Stomach smooth muscle (tissue), 2 donors: Measurements from ENCODE around the gene SHANK3.

Experiments used
- H3K27ac ChIP-seq: one replicate; pipeline ENCODE4 v1.7.0; 2013; ENCODE audit warnings: mild to moderate bottlenecking, low read length, inconsistent platforms
- H3K27me3 ChIP-seq, 2 donors: one replicate each; pipeline ENCODE4 v1.7.0; 2013; ENCODE audit warnings: low read length in 2 of 2; ENCODE audit not compliant: insufficient read depth in 2 of 2, control insufficient read depth in 1 of 2
- H3K36me3 ChIP-seq, 2 donors: one replicate each; pipeline ENCODE4 v1.7.0; 2013; ENCODE audit warnings: low read length in 2 of 2; ENCODE audit not compliant: control insufficient read depth in 2 of 2, insufficient read depth in 2 of 2
- H3K4me1 ChIP-seq: one replicate; pipeline ENCODE4 v1.7.0; 2013; ENCODE audit warnings: low read length; ENCODE audit not compliant: control insufficient read depth, insufficient read depth
- H3K4me3 ChIP-seq, 2 donors: one replicate each; pipeline ENCODE4 v1.7.0; 2013; ENCODE audit warnings: low read length in 2 of 2
- H3K9ac ChIP-seq, 2 donors: one replicate each; pipeline ENCODE4 v1.7.0; 2013; ENCODE audit warnings: low read length in 2 of 2, mild to moderate bottlenecking in 1 of 2
- H3K9me3 ChIP-seq, 2 donors: one replicate each; pipeline ENCODE4 v1.7.0; 2013; ENCODE audit warnings: low read length in 2 of 2; ENCODE audit not compliant: control insufficient read depth in 2 of 2
- donor health status: healthy.
- donor health status: Pancreatic carcinoma.

The SHANK3 gene

GRCh38 chr22:50683086-50683993 lies 10.7 kb downstream of the SHANK3 start:
- Histone ChIP-seq H3K27ac (no peak overlapping the region), H3K9me3 (no peaks in the 10 kb centered on the region), H3K4me1 (no peaks in the 10 kb centered on the region), H3K27me3 (peaks cover 0 to 10% of the 10 kb centered on the region in 2 donors), H3K4me3 (no peak overlapping the region), H3K36me3 (no peaks in the 10 kb centered on the region), H3K9ac (no peak overlapping the region)

GRCh38 chr22:50683994-50684371 lies 11.4 kb downstream of the SHANK3 start:
- Histone ChIP-seq H3K4me3 (no peak overlapping the region), H3K9ac (no peak overlapping the region), H3K27me3 (peaks cover 0 to 10% of the 10 kb centered on the region in 2 donors), H3K36me3 (no peaks in the 10 kb centered on the region), H3K9me3 (no peaks in the 10 kb centered on the region), H3K4me1 (no peaks in the 10 kb centered on the region), H3K27ac (no peak overlapping the region)

GRCh38 chr22:50684501-50684900 lies 11.9 kb downstream of the SHANK3 start:
- no peak overlapping the region for H3K27ac ChIP-seq
- no peaks in the 10 kb centered on the region for H3K4me1 ChIP-seq
- H3K4me3 ChIP-seq: no peak overlapping the region
- H3K9me3 ChIP-seq: no peaks in the 10 kb centered on the region
- H3K36me3 ChIP-seq: no peaks in the 10 kb centered on the region
- H3K27me3 ChIP-seq: peaks cover 0 to 10% of the 10 kb centered on the region in 2 donors
- no peak overlapping the region for H3K9ac ChIP-seq

- Histone ChIP-seq H3K4me1 (no peaks in the 10 kb centered on the region), H3K27ac (no peak overlapping the region), H3K27me3 (peaks cover 0 to 10% of the 10 kb centered on the region in 2 donors), H3K9ac (no peak overlapping the region), H3K4me3 (no peak overlapping the region), H3K9me3 (no peaks in the 10 kb centered on the region), H3K36me3 (no peaks in the 10 kb centered on the region)
These were observed 12.4 kb downstream of the SHANK3 start for GRCh38 chr22:50684986-50685385.

- no peak overlapping the region for H3K27ac ChIP-seq
- H3K27me3 ChIP-seq: peaks cover 0 to 10% of the 10 kb centered on the region in 2 donors
- H3K4me3 ChIP-seq: no peak overlapping the region
- no peaks in the 10 kb centered on the region for H3K9me3 ChIP-seq
- H3K9ac ChIP-seq: no peak overlapping the region
- H3K36me3 ChIP-seq: no peaks in the 10 kb centered on the region
- H3K4me1 ChIP-seq: no peaks in the 10 kb centered on the region
These were observed 14.2 kb downstream of the SHANK3 start for GRCh38 chr22:50686794-50687193.

GRCh38 chr22:50687829-50688228 lies 15.2 kb downstream of the SHANK3 start:
- Histone ChIP-seq H3K9me3 (no peaks in the 10 kb centered on the region), H3K27me3 (peaks cover 0 to 10% of the 10 kb centered on the region in 2 donors), H3K4me3 (no peak overlapping the region), H3K36me3 (no peaks in the 10 kb centered on the region), H3K27ac (no peak overlapping the region), H3K4me1 (no peaks in the 10 kb centered on the region), H3K9ac (no peak overlapping the region)

GRCh38 chr22:50688448-50688847 lies 15.8 kb downstream of the SHANK3 start:
- Histone ChIP-seq H3K9me3 (no peaks in the 10 kb centered on the region), H3K9ac (no peak overlapping the region), H3K4me1 (no peaks in the 10 kb centered on the region), H3K36me3 (no peaks in the 10 kb centered on the region), H3K27me3 (peaks cover 0 to 10% of the 10 kb centered on the region in 2 donors), H3K4me3 (no peak overlapping the region), H3K27ac (no peak overlapping the region)

GRCh38 chr22:50691521-50691920 lies 18.9 kb downstream of the SHANK3 start:
- H3K27ac ChIP-seq: no peak overlapping the region
- H3K9me3 ChIP-seq: no peaks in the 10 kb centered on the region
- H3K4me1 ChIP-seq: peaks cover 2% of the 10 kb centered on the region
- H3K4me3 ChIP-seq: no peak overlapping the region
- no peaks in the 10 kb centered on the region for H3K36me3 ChIP-seq
- H3K27me3 ChIP-seq: peaks cover 3 to 9% of the 10 kb centered on the region in 2 donors
- H3K9ac ChIP-seq: no peak overlapping the region

- Histone ChIP-seq H3K9me3 (no peaks in the 10 kb centered on the region), H3K4me3 (no peak overlapping the region), H3K27me3 (peaks cover 2 to 3% of the 10 kb centered on the region in 2 donors), H3K9ac (no peak overlapping the region), H3K27ac (no peak overlapping the region), H3K36me3 (no peaks in the 10 kb centered on the region), H3K4me1 (peaks cover 12% of the 10 kb centered on the region)
These were observed 20.8 kb downstream of the SHANK3 start for GRCh38 chr22:50693462-50693861.

GRCh38 chr22:50694099-50694605 lies 21.5 kb downstream of the SHANK3 start:
- no peaks in the 10 kb centered on the region for H3K36me3 ChIP-seq
- H3K9ac ChIP-seq: no peak overlapping the region
- H3K27ac ChIP-seq: no peak overlapping the region
- no peaks in the 10 kb centered on the region for H3K9me3 ChIP-seq
- H3K4me3 ChIP-seq: no peak overlapping the region
- H3K4me1 ChIP-seq: peaks cover 19% of the 10 kb centered on the region
- H3K27me3 ChIP-seq: peaks cover 2 to 3% of the 10 kb centered on the region in 2 donors
